NCI-H1436 treated with DMSO at 0.1 percent for 48 hours (cell line): ENCODE measurements around the gene NDUFB1.

Source experiments
- DNase-seq: peaks from one replicate; lab custom pipeline; 2025; lab: John Stamatoyannopoulos, UW

Gene NDUFB1

GRCh38 chr14:92093320-92093719, 28.2 kb downstream of the NDUFB1 start:
- no peak for DNase-seq

- DNase-seq = no peak
These were observed 33.0 kb downstream of the NDUFB1 start for GRCh38 chr14:92088494-92088893.

GRCh38 chr14:92074555-92074954, 47.0 kb downstream of the NDUFB1 start:
- no peak for DNase-seq
